H1 (cell line): ENCODE results near the gene ASIC1. TPM values are rescaled to one million over a fixed set of nuclear protein-coding genes. Genes with fewer than 3 reads are reported as not detected.

Experiments used
- EP300 ChIP-seq, 2 experiments: IDR thresholded peaks; 1 replicate in 1 of 2; 2 replicates in 1 of 2; pipeline ENCODE4 v1.6.1; 2011 to 2012; ENCODE audit warnings: low read depth in 2 of 2, low read length in 2 of 2, mild to moderate bottlenecking in 2 of 2, borderline replicate concordance in 1 of 2, inconsistent platforms in 1 of 2, moderate library complexity in 1 of 2
- HDAC2 ChIP-seq, 2 experiments: fragments of 300-600 bp in 1 of 2; sonication (generic) in 1 of 2; IDR thresholded peaks; 2 replicates each; pipeline ENCODE4 v1.6.1; 2011 to 2012; ENCODE audit warnings: low read depth in 2 of 2, low read length in 2 of 2, mild to moderate bottlenecking in 2 of 2, moderate library complexity in 2 of 2, borderline replicate concordance in 1 of 2, inconsistent platforms in 1 of 2
- HDAC6 ChIP-seq: IDR thresholded peaks from one replicate; pipeline ENCODE4 v1.7.1; 2012; ENCODE audit warnings: low read depth, mild to moderate bottlenecking, inconsistent platforms, low read length, moderate library complexity
- POLR2A ChIP-seq, 2 experiments: IDR thresholded peaks; 1 replicate in 1 of 2; 2 replicates in 1 of 2; pipeline ENCODE4 v1.6.1; 2011; ENCODE audit warnings: low read depth in 2 of 2, low read length in 2 of 2, mild to moderate bottlenecking in 2 of 2; ENCODE audit errors: control extremely low read depth in 1 of 2
- ZNF274 ChIP-seq: IDR thresholded peaks from 2 replicates; pipeline ENCODE4 v1.7.0; 2012; ENCODE audit warnings: low read length, borderline replicate concordance; ENCODE audit errors: extremely low read depth
- polyA plus RNA-seq, 7 experiments: library from polyadenylated mRNA; depleted of rRNA in 3 of 7; stranded (reverse) in 5 of 7; unstranded in 2 of 7; fragments of >200 nt in 5 of 7; fragments of 200-250 nt in 2 of 7; gene quantifications; 1 replicate in 5 of 7; 2 replicates in 1 of 7; 4 replicates in 1 of 7; pipeline versions ENCODE4 v1.2.1 to v1.2.3, GENCODE V29; 2011 to 2013; ENCODE audit warnings: missing spikeins in 2 of 7, mixed read lengths in 2 of 7
- total RNA-seq: library from RNA; stranded (reverse); fragmentation: NEBNext Ultra II Directional; extraction: Animal tissue kit (Norgen Biotek cat#: 25700); gene quantifications from 2 replicates; pipeline ENCODE4 v1.2.1, GENCODE V29; 2021
- TF ChIP-seq, protein P1 (sequence below): IDR thresholded peaks from 2 replicates; pipeline ENCODE4 v1.6.1; 2012; ENCODE audit warnings: inconsistent platforms

ASIC1 gene
- total and polyA plus RNA-seq, 2 of the 8 experiments (the other 6 are each of a cell fraction or from before 2014, with no cell fraction given) = 2.4 to 4.4 TPM

DNA sequence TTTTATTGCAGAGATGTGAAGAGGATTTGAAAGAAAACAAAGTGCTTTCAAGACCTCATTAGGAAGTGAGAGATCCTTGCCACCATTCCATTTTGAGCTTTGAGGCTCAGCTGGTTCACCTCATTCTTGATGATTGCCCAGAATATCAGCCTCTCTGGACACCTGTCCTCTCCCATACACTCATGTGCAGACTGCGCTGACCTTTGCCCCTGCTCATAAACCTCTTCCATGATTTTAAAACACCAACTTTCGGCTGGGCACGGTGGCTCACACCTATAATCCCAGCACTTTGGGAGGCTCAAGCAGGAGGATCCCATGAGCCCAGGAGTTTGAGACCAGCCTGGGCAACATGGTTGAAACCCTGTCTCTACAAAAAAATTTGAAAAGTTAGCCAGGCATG lies 63.6 kb downstream of the ASIC1 start (continued):
- no peak for TF ChIP-seq EP300 (IDR thresholded peaks at IDR 0.05; ENCODE audit: borderline replicate concordance in 1 of 2, low read depth in 2 of 2, low read length in 2 of 2)
- TF ChIP-seq HDAC2 (IDR thresholded peaks at IDR 0.05; ENCODE audit: borderline replicate concordance in 1 of 2, low read depth in 2 of 2, low read length in 2 of 2) = no peak
- TF ChIP-seq HDAC6 = no peak
- TF ChIP-seq ZNF274 = no peak
- no peak for TF ChIP-seq POLR2A (IDR thresholded peaks at IDR 0.05; ENCODE audit: control extremely low read depth in 1 of 2, low read depth in 2 of 2, low read length in 2 of 2)
- TF ChIP-seq, protein P1, sequence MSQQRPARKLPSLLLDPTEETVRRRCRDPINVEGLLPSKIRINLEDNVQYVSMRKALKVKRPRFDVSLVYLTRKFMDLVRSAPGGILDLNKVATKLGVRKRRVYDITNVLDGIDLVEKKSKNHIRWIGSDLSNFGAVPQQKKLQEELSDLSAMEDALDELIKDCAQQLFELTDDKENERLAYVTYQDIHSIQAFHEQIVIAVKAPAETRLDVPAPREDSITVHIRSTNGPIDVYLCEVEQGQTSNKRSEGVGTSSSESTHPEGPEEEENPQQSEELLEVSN = no peak
